Measurements from ENCODE around the gene TBC1D9.

GRCh38 chr4:140701071-140701470, 55.1 kb downstream of the TBC1D9 start:
- TF ChIP-seq CTCF (IDR thresholded peaks at IDR 0.05) = no peak
- no peak for TF ChIP-seq POLR2A (IDR thresholded peaks at IDR 0.05)
- no peak for TF ChIP-seq POLR2AphosphoS5 (IDR thresholded peaks at IDR 0.05)

All from prostate gland (tissue), 2 donors.